NCI-H446 treated with DMSO at 0.1 percent for 48 hours (cell line): Measurements from ENCODE around the gene KNG1.
"Not testable (repeated sequence)": the region's sequence is repeated elsewhere in the genome, so short reads cannot be mapped to it uniquely, and the experiment has no call there.

Source experiments
- DNase-seq: peaks from one replicate; lab custom pipeline; 2025; lab: John Stamatoyannopoulos, UW

Gene KNG1

DNA sequence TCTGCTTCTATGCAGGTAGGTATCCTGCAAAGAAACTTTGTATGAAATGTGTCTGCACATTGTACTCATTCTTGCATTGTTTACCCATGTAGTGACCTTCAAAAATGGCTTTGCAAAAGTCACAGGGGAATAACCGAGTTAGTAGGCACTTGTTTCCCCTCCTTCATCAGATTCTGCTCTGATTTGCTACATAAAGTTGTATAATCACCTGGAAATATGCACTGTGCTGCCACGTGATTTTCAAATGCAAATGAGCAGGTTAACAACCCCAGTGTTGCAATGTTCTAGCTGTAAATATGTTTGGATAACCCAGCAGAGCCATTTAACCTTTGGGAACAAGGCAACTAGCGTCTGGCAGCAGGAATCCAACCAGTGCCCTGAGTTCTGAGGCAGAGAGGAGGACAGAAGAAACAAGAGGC, at the start of gene KNG1:
KNG1 (plus strand) TSS at position 321 of the 419 bp plus-strand sequence. CDS start 184 bp downstream, outside the sequence.
- DNase-seq = no peak

DNA sequence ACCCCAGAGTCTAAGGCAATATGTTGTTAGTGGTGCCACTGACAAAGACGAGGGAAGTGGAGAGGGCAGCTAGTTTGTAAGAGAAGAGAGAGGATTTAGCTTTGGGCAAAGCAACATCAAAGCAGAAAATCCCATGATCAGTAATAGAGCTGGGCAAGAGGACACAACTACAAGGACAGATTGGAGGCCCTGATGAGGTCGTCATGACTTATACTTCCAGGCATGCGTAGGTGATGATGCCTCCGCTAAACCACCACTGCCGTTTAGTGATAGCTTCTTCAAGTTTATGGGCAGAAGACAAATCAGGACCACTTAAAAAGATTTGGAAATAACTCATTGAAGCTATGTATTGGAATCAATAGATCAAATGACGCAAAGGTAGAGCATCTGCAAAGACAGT, 48.7 kb upstream of the KNG1 start:
- no peak for DNase-seq

GRCh38 chr3:186669378-186670084, 47.6 kb upstream of the KNG1 start:
- DNase-seq = no peak

GRCh38 chr3:186670155-186670554, 47.0 kb upstream of the KNG1 start:
- DNase-seq = no peak

DNA sequence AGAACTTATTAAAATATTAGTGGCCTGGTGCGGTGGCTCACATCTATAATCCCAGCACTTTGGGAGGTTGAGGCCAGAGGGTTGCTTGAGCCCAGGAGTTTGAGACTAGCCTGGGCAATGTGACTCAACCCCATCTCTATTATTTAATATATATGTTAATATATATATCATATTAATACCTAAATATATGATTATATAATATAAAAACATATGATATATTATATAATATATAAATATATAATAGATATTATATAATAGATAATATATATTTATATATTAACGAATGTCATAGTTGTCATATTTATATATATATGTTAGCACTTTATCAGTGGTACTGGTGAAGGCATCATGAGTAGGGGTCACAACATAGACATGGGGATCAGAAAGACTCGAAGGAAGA, 46.1 kb upstream of the KNG1 start:
- no peak for DNase-seq

GRCh38 chr3:186678604-186679003, 38.6 kb upstream of the KNG1 start:
- DNase-seq = no peak

- no peak for DNase-seq
Observed at GRCh38 chr3:186679151-186679550, 38.0 kb upstream of the KNG1 start.

DNA sequence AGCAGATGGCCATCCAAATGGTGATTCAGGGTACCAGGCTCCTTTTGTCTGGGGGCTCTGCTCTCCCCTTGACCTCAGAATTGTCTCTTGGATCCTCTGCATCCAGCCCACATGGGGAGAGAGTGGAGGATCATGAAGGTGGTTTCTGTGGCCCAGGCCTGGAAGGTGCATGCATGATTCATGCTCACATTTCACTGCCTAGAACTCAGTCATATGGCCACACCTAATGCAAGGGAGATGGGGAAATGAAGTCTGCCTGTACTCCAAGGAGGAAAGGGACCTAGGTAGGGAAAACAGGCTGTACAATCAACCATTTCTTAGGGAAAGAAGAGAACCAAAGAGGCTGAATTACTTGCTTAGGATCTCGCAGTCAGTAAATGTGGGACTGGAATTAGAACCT, 36.3 kb upstream of the KNG1 start:
- no peak for DNase-seq

GRCh38 chr3:186682812-186683211, 34.3 kb upstream of the KNG1 start:
- DNase-seq = no peak

DNA sequence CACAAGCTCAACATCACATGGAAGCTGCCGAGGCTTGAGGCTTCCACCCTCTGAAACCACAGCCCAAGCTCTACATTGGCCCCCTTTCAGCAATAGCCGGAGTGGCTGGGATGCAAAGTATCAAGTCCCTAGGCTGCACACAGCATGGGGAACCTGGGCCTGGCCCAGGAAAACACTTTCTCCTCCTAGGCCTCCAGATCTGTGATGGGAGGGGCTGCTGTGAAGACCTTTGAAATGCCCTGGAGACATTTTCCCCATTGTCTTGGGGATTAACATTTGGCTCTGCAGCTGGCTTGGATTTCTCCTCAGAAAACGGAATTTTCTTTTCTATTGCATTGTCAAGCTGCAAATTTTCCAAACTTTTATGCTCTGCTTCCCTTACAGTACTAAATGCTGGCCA, 33.2 kb upstream of the KNG1 start:
- DNase-seq = no peak

DNA sequence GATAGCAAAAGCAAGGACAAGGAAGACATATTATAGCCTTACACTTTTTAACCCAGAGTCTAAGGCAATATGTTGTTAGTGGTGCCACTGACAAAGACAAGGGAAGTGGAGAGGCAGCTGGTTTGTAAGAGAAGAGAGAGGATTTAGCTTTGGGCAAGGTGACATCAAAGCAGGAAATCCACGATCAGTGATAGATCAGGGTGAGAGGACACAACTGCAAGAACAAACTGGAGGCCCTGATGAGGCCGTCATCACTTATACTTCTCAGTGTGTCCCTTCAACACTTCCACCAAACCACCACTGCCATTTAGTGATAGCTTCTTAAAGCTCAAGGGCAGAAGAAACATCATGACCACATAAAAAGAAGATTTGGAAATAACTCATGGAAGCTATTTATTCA, 30.7 kb upstream of the KNG1 start:
- not testable (repeated sequence) for DNase-seq

- DNase-seq = no peak
Observed at GRCh38 chr3:186687120-186687651, 30.0 kb upstream of the KNG1 start.

- not testable (repeated sequence) for DNase-seq
Observed at GRCh38 chr3:186690304-186690703, 26.9 kb upstream of the KNG1 start.

- DNase-seq = no peak
Observed at GRCh38 chr3:186691676-186692075, 25.5 kb upstream of the KNG1 start.

DNA sequence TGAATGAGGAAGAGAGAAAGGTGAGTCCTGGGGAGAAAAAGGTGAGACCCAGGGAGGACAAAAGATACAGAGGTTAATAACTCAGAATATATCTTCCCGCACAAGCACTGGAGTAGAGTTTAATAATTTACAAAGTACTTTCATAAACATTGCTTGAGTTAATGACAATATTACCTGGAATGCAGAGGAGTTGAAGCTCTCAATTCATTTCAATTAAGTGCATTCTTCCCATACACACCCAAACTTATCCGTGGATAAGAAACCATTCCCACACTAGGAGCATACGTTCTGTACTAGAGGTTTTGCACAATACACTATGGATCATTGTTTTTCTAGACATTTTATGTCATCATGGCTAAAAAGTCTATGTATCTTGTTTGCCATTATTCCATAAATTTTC, 23.3 kb upstream of the KNG1 start:
- no peak for DNase-seq

GRCh38 chr3:186694288-186695032, 22.7 kb upstream of the KNG1 start:
- no peak for DNase-seq

DNA sequence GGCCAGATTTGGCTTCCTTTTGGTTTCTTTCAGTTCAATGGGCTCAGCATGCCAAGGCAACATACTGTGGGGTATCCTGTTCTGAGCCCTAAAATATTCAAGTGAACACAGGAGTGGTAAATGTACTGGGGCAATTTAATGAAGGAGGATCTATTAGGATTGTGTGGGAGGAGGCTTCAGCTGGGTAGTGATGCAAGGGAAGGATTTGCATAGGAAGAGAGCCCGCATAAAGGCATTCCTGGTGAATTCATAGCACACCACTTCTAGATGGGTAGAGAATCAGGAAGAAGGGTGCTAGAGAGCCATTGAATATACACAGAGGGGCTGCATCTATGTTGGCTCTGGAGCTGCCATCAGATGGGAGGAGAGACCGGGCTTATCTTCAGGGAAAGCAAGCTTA, 20.6 kb upstream of the KNG1 start:
- DNase-seq = no peak

DNA sequence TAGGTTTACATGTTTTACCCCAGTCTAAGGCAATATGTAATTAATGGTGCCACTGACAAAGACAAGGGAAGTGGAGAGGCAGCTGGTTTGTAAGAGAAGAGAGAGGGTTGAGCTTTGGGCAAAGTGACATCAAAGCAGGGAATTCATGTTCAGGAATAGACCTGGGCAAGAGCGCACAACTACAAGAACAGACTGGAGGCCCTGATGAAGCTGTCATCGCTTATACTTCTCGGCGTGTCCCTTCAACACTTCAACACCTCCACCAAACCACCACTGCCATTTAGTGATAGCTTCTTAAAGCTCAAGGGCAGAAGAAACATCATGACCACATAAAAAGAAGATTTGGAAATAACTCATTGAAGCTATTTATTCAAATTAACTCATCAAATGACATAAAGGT, 19.6 kb upstream of the KNG1 start:
- no peak for DNase-seq

DNA sequence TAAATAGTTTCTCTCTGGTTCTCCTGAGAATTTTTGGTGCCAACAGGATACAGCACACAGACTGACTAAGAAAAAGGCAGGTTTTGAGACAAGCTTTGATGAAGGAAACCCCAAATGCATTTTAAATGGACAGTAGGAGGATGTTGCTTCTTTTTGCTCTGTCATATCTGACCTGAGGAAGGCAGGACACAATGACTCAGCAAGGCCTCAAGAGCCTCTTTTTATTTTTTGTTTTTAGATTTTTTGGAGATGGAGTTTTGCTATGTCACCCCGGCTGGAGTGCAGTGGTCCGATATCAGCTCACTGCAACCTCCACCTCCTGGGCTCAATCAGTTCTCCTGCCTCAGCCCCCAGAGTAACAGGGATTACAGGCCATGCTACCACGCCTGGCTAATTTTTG, 16.9 kb upstream of the KNG1 start:
- DNase-seq = no peak

- DNase-seq = not testable (repeated sequence)
Observed at GRCh38 chr3:186702451-186702850, 14.7 kb upstream of the KNG1 start.

DNA sequence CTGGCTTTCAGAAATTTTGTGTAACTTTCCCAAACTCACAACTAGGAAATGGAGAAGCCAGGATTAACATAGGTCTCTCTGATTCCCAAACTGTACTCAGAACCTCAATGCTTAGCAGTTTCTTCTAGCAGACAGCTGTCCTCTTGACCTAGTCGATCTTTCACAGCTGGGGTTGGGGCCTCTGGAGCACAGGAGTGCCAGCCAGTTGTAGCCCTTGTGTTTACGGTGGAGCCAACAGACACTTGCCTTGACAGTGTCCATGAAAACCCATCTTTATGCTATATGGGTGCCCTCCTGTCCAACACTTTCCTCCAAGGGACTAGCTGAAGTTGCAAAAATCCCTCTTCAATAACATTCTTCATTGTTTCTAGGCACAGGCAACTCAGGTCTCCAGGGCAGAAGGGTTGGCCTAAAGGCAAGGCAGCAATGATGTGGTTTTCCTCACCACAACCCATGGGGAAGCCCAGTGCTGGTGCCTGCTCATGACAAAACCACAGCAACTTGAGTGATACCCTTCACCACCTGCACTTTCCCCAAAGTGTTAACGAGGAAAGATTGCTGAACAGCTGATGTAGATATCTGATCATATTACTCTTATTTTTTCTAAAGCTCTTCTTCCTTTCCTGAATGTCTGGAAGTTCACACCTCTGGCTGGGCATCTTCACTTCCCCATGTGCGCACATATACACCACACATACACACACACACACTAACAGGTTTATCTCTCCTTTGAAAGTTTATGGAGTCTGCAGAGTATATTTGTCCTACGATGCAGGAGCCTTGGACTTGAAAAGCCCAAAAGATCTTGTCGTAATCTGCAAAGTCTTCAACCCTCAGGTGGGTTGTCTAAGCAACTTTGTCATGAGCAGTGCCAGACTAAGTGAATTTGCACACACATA, 11.0 kb upstream of the KNG1 start:
- DNase-seq = no peak

DNA sequence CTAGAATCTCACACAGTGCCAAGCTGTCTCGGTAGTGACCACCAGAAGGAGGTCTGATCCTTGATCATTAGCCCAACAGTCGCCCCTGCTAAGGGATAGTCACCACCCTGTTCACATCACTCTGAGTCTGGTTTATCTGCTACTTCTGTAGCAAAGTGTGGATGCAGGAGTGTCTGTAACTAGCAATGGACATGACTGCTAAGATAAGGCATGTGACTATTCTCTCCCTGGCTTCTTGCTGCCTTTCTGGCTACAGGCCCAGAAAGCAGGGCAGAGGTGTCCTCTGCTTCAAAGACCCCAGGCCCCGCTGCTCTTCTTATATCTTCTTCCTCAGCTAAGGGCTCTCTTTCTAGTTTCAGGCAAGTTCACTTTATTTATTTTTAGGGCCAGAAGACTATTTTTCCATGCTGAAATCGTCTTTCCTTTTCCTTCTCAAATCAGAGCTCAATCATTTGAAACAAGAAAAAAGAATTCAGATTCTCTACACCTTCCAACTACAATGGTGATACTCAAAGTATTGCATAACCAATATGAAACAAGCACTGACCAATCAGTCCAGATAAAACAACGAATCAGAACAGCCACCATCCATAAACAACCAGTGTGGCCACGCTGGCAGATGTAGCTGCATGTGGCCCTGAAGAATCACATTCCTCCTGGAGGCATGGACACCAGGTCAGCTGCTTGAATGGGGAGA, 8.0 kb upstream of the KNG1 start:
- no peak for DNase-seq
